Measurements from ENCODE around the gene MYOCOS.

Gene MYOCOS

DNA sequence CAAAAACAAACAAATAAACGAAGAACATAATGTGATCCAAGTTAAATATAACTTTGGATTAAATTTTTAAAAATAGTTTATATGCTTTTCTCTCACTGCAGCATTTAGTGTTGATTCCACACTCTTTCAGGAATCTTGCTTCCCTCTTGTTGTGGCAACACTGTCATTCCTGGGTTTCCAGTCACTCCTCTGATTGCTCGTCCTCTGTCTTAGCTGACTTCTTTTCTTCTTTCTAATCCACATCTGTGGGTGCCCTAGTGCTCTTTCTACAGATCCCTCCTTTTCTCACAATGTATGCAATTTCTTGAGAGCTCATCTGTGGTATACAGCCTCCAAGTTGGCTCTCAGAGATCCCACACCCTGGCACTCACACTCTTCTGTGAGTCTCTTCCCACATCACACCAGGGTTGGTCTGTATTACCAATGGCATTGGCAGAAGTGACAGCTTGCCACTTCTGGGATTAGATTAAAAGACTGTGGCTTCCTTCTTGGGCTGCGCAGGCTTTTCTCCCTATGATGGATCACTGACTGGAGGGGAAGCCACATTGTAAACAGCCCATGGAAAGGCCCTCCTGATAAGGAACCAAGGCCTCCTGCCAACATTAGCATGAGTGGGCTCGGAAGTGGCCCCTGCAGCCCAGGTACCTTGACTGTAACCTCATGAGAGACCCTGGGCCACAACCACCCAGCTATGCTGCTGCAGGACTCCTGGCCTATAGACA, 42.0 kb downstream of the MYOCOS start:
- DNase-seq: no peak

GRCh38 chr1:171664976-171665375, 42.9 kb downstream of the MYOCOS start:
- no peak for DNase-seq

DNA sequence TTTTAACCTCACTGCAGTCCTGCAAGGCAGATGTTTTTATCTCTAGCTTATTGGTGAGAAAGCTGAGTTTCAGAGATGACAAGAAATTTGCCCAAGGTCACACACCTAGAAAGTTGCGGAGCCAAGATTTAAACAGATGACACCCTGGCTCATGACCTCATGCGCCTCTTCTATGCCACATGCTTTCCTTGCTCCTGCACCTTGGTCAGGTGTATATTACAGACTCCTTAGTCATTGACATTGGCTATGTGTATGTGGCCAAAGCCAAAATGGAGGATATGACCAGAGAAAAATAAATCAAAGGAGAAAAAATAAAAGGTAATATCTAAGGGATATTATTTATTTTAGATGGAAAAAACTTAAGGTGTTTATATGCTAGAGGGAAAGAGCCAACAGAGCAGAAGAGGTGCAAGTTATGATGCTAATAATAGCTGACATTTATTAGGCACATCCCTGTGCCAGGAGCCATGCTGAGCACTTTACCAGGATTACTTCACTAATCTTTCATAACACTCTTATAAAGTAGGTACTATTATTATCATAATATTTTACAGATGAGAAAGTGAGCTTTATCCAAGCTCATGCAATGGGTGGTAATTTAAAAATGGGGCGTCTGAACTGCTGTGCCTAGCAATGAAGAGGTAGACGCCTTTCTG, 44.2 kb downstream of the MYOCOS start:
- DNase-seq: no peak

DNA sequence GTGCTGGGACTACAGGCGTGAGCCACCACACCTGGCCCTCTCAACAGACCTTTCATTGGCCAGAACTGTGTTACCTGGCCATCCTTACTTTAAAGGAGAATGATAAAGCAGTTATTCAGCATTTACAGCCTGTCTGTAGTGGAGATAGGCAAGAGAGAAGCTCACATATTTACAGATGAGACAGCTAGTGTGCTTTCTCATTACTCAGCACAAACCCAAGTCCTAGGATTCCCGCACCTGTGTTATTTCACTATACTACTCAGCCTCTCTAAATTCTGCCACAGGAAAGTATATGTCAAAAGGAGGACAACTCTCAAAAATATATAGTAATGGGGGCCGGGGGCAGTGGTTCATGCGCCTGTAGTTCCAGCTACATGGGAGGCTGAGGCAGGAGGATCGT, 46.3 kb downstream of the MYOCOS start:
- no peak for DNase-seq

DNA sequence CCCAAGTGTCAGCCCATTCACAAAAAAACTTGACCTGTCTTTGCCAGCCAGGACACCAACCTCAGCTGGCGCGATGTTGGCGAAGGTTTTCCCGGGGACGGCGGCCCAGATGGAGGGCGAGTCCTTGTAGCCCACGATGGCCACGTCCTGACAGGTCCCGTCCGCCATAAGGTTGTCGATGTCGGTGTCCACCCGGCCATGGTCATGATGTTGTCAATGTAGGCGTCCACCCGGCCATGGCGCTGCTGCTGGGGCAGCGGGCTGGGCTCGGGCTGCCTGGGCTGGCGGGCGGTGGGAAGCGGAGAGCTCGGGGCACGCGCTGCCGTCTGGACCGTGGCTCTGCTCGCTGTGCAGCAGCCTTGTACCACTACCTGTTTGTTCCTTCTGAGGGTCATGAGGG, 48.7 kb downstream of the MYOCOS start:
- no peak for DNase-seq

DNA sequence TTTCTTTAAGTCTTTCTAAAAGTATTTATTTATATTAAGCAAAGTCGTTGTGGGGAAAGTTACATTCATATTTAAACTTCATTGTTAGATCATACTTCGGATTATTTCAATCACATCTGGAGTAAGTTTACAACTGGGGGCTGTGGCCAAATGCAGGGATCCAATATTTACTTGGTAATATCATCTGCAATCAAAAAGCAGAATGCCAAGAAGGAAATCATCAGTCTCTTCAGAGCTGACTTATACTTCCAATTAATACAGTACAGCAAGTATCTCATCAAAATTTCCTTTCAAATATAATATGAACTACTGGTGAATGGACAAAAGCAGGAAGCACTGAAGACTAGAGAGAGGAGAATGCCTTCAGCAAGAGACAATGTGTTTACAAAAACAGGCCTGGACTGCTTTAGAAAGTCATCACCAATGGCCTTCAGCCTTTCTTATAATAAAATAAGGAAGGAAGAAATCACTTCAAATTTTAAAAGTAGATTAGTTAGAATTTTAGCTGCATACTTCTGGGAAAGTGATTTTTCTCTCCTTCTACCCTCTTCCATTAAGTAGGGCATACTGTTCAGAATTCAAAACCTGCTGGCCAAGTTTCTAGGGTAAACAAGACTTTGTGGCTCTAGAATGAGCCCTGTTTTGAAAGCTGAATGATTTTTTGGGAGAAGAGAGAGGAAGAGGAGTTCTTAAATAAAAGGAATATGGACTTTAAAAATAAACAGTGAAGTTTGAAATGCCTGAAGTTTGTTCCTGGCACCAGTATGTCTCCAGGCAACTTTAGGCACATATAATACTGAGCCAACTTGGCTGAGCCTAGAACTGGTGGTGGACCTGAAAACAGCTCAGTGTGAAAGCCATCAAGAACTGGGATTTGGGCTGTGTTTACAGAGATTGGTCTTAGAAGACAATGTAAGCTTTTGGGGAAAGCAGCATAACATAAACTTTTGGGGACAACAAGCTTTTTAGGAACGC, 52.7 kb downstream of the MYOCOS start:
- DNase-seq: no peak

Data from activated CD8-positive, alpha-beta memory T cell treated with anti-CD3 and anti-CD28 coated beads for 24 hours (primary cell).